T-helper 17 cell (primary cell): ENCODE measurements around the gene NRXN2. TPM values are rescaled to one million over a fixed set of nuclear protein-coding genes. Genes with fewer than 3 reads are reported as not detected.
"Not testable (repeated sequence)": the region's sequence is repeated elsewhere in the genome, so short reads cannot be mapped to it uniquely, and the experiment has no call there.

Source experiments
- ATAC-seq: fragments of 150-1000 bp; cut with Tn5 transposase; 2 replicates; pipeline ENCODE4 v1.10.0; 2021; ENCODE audit warnings: mild to moderate bottlenecking, moderate library complexity
- DNase-seq, 3 donors: peaks; one replicate each; pipeline versions ENCODE4 v3.0.0 to v3.0.0-alpha.2; 2020 to 2021
- H3K9me3 ChIP-seq: one replicate; pipeline ENCODE4 v1.7.0; 2013; ENCODE audit warnings: low read length, mild to moderate bottlenecking; ENCODE audit not compliant: control insufficient read depth, poor library complexity, severe bottlenecking
- H3K27ac Mint-ChIP-seq: one replicate; pipeline ENCODE4 v1.8.0; 2022; ENCODE audit warnings: mild to moderate bottlenecking, moderate library complexity, mixed read lengths
- H3K27me3 Mint-ChIP-seq: one replicate; pipeline ENCODE4 v1.8.0; 2022; ENCODE audit warnings: mixed read lengths
- H3K36me3 Mint-ChIP-seq: one replicate; pipeline ENCODE4 v1.8.0; 2022; ENCODE audit warnings: low read depth, mixed read lengths
- H3K4me1 Mint-ChIP-seq: one replicate; pipeline ENCODE4 v1.8.0; 2022; ENCODE audit warnings: mild to moderate bottlenecking, mixed read lengths
- H3K4me3 Mint-ChIP-seq: one replicate; pipeline ENCODE4 v1.8.0; 2022; ENCODE audit warnings: mild to moderate bottlenecking, moderate library complexity, mixed read lengths
- total RNA-seq, 4 donors: library from RNA in 2 of 4; stranded (reverse) in 2 of 4; gene quantifications; one replicate each; pipeline ENCODE4 v1.2.3 and lab custom pipeline; 2022 to 2026

Gene NRXN2
- total RNA-seq, 2 donors from 2014 or later, result 0.21 to 0.32 TPM

- Mint-ChIP-seq H3K4me3 (no peak overlapping the region), H3K27me3 (peaks cover 84% of the 10 kb centered on the region), H3K36me3 (peaks cover 11% of the 10 kb centered on the region), H3K27ac (no peak overlapping the region), H3K4me1 (peaks cover 6% of the 10 kb centered on the region)
- DNase-seq (no peak), ATAC-seq (no peak)
- H3K9me3 ChIP-seq, result no peaks in the 10 kb centered on the region
Observed at GRCh38 chr11:64672875-64673274, 50.1 kb downstream of the NRXN2 start.

- peaks cover 6% of the 10 kb centered on the region for H3K4me1 Mint-ChIP-seq
- H3K27me3 Mint-ChIP-seq, result peaks cover 65% of the 10 kb centered on the region
- ATAC-seq (no peak), DNase-seq (no peak)
- H3K27ac Mint-ChIP-seq, result no peak overlapping the region
- no peaks in the 10 kb centered on the region for H3K9me3 ChIP-seq
- no peak overlapping the region for H3K4me3 Mint-ChIP-seq
- H3K36me3 Mint-ChIP-seq, result peaks cover 5% of the 10 kb centered on the region
Observed at GRCh38 chr11:64670975-64671374, 52.0 kb downstream of the NRXN2 start.

- H3K27me3 Mint-ChIP-seq, result peaks cover 40% of the 10 kb centered on the region
- ATAC-seq, result no peak
Observed at GRCh38 chr11:64667154-64667745, 55.7 kb downstream of the NRXN2 start.

GRCh38 chr11:64665411-64665821 lies 57.6 kb downstream of the NRXN2 start:
- H3K4me1 Mint-ChIP-seq, result peaks cover 5% of the 10 kb centered on the region
- H3K27ac Mint-ChIP-seq, result no peak overlapping the region
- H3K4me3 Mint-ChIP-seq, result no peak overlapping the region
- H3K27me3 Mint-ChIP-seq, result peaks cover 22% of the 10 kb centered on the region
- H3K9me3 ChIP-seq, result no peaks in the 10 kb centered on the region
- DNase-seq (no peak), ATAC-seq (no peak)
- H3K36me3 Mint-ChIP-seq, result peaks cover 2% of the 10 kb centered on the region

More at GRCh38 chr11:64667154-64667745, 55.7 kb downstream of the NRXN2 start:
- Mint-ChIP-seq H3K4me1 (peaks cover 5% of the 10 kb centered on the region), H3K36me3 (peaks cover 5% of the 10 kb centered on the region), H3K4me3 (no peak overlapping the region), H3K27ac (no peak overlapping the region)
- no peaks in the 10 kb centered on the region for H3K9me3 ChIP-seq
- DNase-seq, result no peak

- H3K9me3 ChIP-seq, H3K4me3 Mint-ChIP-seq, DNase-seq, ATAC-seq, H3K4me1 Mint-ChIP-seq, H3K27ac Mint-ChIP-seq, H3K36me3 Mint-ChIP-seq: not testable (repeated sequence)
- peaks cover 22% of the 10 kb centered on the region for H3K27me3 Mint-ChIP-seq
Observed at GRCh38 chr11:64664236-64664870, 58.6 kb downstream of the NRXN2 start.

GRCh38 chr11:64663656-64664055 lies 59.3 kb downstream of the NRXN2 start:
- DNase-seq, result no peak
- ATAC-seq, result no peak
- no peak overlapping the region for H3K4me3 Mint-ChIP-seq
- no peaks in the 10 kb centered on the region for H3K9me3 ChIP-seq
- peaks cover 5% of the 10 kb centered on the region for H3K4me1 Mint-ChIP-seq
- H3K36me3 Mint-ChIP-seq, result peaks cover 2% of the 10 kb centered on the region
- no peak overlapping the region for H3K27ac Mint-ChIP-seq
- peaks cover 22% of the 10 kb centered on the region for H3K27me3 Mint-ChIP-seq

GRCh38 chr11:64661614-64662013 lies 61.4 kb downstream of the NRXN2 start:
- no peaks in the 10 kb centered on the region for H3K9me3 ChIP-seq
- H3K4me3 Mint-ChIP-seq, result no peak overlapping the region
- ATAC-seq (no peak), DNase-seq (no peak)
- no peaks in the 10 kb centered on the region for H3K36me3 Mint-ChIP-seq
- H3K27me3 Mint-ChIP-seq, result peaks cover 22% of the 10 kb centered on the region
- peak overlapping the region; percentile 78 for H3K27ac Mint-ChIP-seq
- peaks cover 2% of the 10 kb centered on the region for H3K4me1 Mint-ChIP-seq

GRCh38 chr11:64661146-64661545 lies 61.9 kb downstream of the NRXN2 start:
- Mint-ChIP-seq H3K36me3 (no peaks in the 10 kb centered on the region), H3K4me3 (no peak overlapping the region), H3K27me3 (peaks cover 22% of the 10 kb centered on the region), H3K27ac (peak overlapping the region; percentile 78), H3K4me1 (peaks cover 2% of the 10 kb centered on the region)
- H3K9me3 ChIP-seq, result no peaks in the 10 kb centered on the region
- DNase-seq (no peak), ATAC-seq (no peak)

GRCh38 chr11:64660706-64661105 lies 62.3 kb downstream of the NRXN2 start:
- no peaks in the 10 kb centered on the region for H3K36me3 Mint-ChIP-seq
- ATAC-seq (no peak), DNase-seq (no peak)
- H3K4me3 Mint-ChIP-seq, result no peak overlapping the region
- no peak overlapping the region for H3K27ac Mint-ChIP-seq
- no peaks in the 10 kb centered on the region for H3K9me3 ChIP-seq
- H3K27me3 Mint-ChIP-seq, result peaks cover 22% of the 10 kb centered on the region
- H3K4me1 Mint-ChIP-seq, result peaks cover 2% of the 10 kb centered on the region

GRCh38 chr11:64660205-64660604 lies 62.8 kb downstream of the NRXN2 start:
- no peak for DNase-seq
- no peak for ATAC-seq
- Mint-ChIP-seq H3K27ac (no peak overlapping the region), H3K36me3 (peaks cover 1% of the 10 kb centered on the region), H3K4me1 (peaks cover 1% of the 10 kb centered on the region), H3K4me3 (no peak overlapping the region), H3K27me3 (peaks cover 22% of the 10 kb centered on the region)
- H3K9me3 ChIP-seq, result no peaks in the 10 kb centered on the region

GRCh38 chr11:64659417-64660144 lies 63.4 kb downstream of the NRXN2 start:
- Mint-ChIP-seq H3K27ac (no peak overlapping the region), H3K4me1 (peaks cover 4% of the 10 kb centered on the region), H3K36me3 (peaks cover 3% of the 10 kb centered on the region), H3K27me3 (peaks cover 22% of the 10 kb centered on the region), H3K4me3 (no peak overlapping the region)
- DNase-seq (no peak), ATAC-seq (no peak)
- no peaks in the 10 kb centered on the region for H3K9me3 ChIP-seq

GRCh38 chr11:64658265-64658664 lies 64.7 kb downstream of the NRXN2 start:
- DNase-seq, result no peak
- Mint-ChIP-seq H3K27me3 (peaks cover 22% of the 10 kb centered on the region), H3K4me1 (peaks cover 5% of the 10 kb centered on the region), H3K36me3 (peaks cover 3% of the 10 kb centered on the region), H3K4me3 (no peak overlapping the region), H3K27ac (no peak overlapping the region)
- no peak for ATAC-seq
- H3K9me3 ChIP-seq, result no peaks in the 10 kb centered on the region

- Mint-ChIP-seq H3K4me3 (no peak overlapping the region), H3K36me3 (peaks cover 3% of the 10 kb centered on the region), H3K27ac (no peak overlapping the region), H3K4me1 (peaks cover 8% of the 10 kb centered on the region), H3K27me3 (peaks cover 22% of the 10 kb centered on the region)
- no peaks in the 10 kb centered on the region for H3K9me3 ChIP-seq
- DNase-seq (no peak), ATAC-seq (no peak)
Observed at GRCh38 chr11:64656862-64657261, 66.1 kb downstream of the NRXN2 start.
